Pancreas (tissue), 10 donors: ENCODE results near the gene UBE2D4. TPM values are rescaled to one million over a fixed set of nuclear protein-coding genes. Genes with fewer than 3 reads are reported as not detected.

Experiments
- ATAC-seq, 4 donors: fragments of 200-7000 bp; cut with Tn5 transposase; one replicate each; pipeline versions ENCODE4 v1.8.0 to v1.9.1; 2020; ENCODE audit warnings: mild to moderate bottlenecking in 4 of 4, moderate library complexity in 4 of 4
- DNase-seq, 6 donors: peaks; one replicate each; pipeline ENCODE4 v3.0.0-alpha.2; 2020
- FAIRE-seq: peaks from 2 replicates; lab custom pipeline; 2012; peaks lifted over from hg19 to GRCh38; lab: Jason Lieb, UNC
- H3K27ac ChIP-seq, 4 donors: fragments of 200-600 bp; sonication (generic); 1 replicate in 3 of 4; 2 replicates in 1 of 4; pipeline versions ENCODE4 v1.5.0 to v1.8.0; 2020
- H3K27me3 ChIP-seq, 4 donors: fragments of 200-600 bp; one replicate each; pipeline ENCODE4 v1.8.0; 2021
- H3K36me3 ChIP-seq, 3 donors: fragments of 200-600 bp; sonication (generic) in 1 of 3; one replicate each; pipeline versions ENCODE4 v1.5.0 to v1.8.0; 2020 to 2021
- H3K4me1 ChIP-seq, 3 donors: fragments of 200-600 bp; one replicate each; pipeline ENCODE4 v1.8.0; 2021
- H3K4me3 ChIP-seq, 4 donors: fragments of 200-600 bp; sonication (generic) in 2 of 4; one replicate each; pipeline versions ENCODE4 v1.5.0 to v1.8.0; 2020 to 2021
- H3K9me3 ChIP-seq, 4 donors: fragments of 200-600 bp; one replicate each; pipeline ENCODE4 v1.8.0; 2021
- WGBS, 2 donors: extraction: QIAGEN DNeasy Blood & Tissue Kit; methylation state at CpG; one replicate each; pipeline ENCODE4 v1.1.7; 2013; 5-methylcytosine and 5-hydroxymethylcytosine counted together
- intact Hi-C, 3 donors: fragments of 100-400 bp; cut with DNase I; formaldehyde crosslinking; loops; one replicate each; pipeline versions ENCODE4 v1.11.1 to v1.14.2; 2022
- polyA plus RNA-seq, 2 donors: library from polyadenylated mRNA; stranded (reverse); fragments of 200-250 nt; gene quantifications; one replicate each; pipeline ENCODE4 v1.2.3, GENCODE V29; 2013
- total RNA-seq, 6 donors: library from RNA; stranded (reverse); fragmentation: NEBNext Ultra II Directional in 4 of 6; extraction: Animal tissue kit (Norgen Biotek cat#: 25700) in 4 of 6; gene quantifications; one replicate each; pipeline versions ENCODE4 v1.2.1 to v1.2.4, GENCODE V29; 2021 to 2023
- TF ChIP-seq, protein P1 (sequence below), 4 donors: fragments of 200-600 bp; sonication (generic) in 3 of 4; IDR thresholded peaks; one replicate each; pipeline versions ENCODE4 v1.5.0 to v1.8.0; 2021; ENCODE audit warnings: antibody characterized with exemption in 4 of 4
- donor health status: healthy with polysubstance abuse.
- donor health status: DM: no; HTN: no; CAD: no; lungs with moderate emphysema.
- donor health status: DM: no; HTN: no; CAD: no.
- donor health status: control.
- donor health status: control.
- donor health status: Bipolar disorder and iron deficiency.
- donor health status: DM: yes; HTN: yes; CAD: no.
- donor health status: DM: no; HTN: no; CAD: no.
- donor health status: DM: no; HTN: no; CAD: no.
- donor health status: DM: yes; HTN: yes; CAD: no.

UBE2D4 gene
- total and polyA plus RNA-seq, 8 donors = 12.0 to 19.5 (median 15.8) TPM

DNA sequence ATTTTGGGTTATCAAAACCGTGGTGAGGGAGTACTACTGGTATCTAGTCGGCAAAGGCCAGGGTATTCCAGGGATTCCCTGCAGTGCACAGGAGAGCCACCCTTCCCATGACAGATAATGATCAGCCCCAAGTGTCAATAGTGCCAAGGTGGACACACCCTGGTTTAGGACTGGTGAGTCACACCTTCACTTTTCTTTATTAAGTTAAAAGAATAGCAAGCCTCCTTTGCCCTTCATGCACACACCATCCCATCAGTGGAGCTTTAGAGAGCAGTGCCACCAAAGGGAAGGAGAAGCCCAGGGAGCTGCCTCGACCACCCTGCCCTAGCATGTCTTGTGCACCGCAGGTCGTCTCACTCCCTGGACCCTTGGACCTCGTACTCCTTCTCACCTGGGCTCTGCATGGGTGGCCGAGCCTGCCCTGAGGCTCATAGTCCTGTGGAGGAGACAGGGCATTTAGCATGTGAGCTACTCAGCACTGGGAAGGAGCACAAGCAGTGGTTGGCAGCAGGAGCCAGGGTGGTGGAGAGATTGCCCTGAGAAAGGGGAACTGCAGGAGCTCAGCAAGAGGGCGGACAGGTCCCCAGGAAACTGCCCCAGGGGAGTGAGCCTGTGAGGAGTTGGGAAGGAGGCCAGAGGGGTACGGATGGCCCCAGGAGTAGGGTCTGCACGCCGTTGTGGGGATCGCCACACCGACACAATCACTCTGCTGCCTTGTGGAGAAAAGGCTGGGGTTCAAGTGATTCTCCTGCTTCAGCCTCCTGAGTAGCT, 17.4 kb downstream of the UBE2D4 start:
- Histone ChIP-seq H3K4me3 (no peak overlapping the region), H3K9me3 (no peaks in the 10 kb centered on the region), H3K36me3 (peaks cover 0 to 3% (median 0%) of the 10 kb centered on the region in 3 donors), H3K27me3 (no peaks in the 10 kb centered on the region), H3K4me1 (peaks cover 2 to 26% (median 18%) of the 10 kb centered on the region in 3 donors), H3K27ac (peak overlapping the region in 1 of 4 donors; percentile 22)
- no peak for FAIRE-seq
- peak in 2 of 6 donors; percentile 43 to 53 for DNase-seq
- 75% methylated on average over 13 of the region's 13 CpGs for WGBS, 2 donors
- ATAC-seq = no peak
- intact Hi-C loops = no loop called here
- TF ChIP-seq, protein P1, sequence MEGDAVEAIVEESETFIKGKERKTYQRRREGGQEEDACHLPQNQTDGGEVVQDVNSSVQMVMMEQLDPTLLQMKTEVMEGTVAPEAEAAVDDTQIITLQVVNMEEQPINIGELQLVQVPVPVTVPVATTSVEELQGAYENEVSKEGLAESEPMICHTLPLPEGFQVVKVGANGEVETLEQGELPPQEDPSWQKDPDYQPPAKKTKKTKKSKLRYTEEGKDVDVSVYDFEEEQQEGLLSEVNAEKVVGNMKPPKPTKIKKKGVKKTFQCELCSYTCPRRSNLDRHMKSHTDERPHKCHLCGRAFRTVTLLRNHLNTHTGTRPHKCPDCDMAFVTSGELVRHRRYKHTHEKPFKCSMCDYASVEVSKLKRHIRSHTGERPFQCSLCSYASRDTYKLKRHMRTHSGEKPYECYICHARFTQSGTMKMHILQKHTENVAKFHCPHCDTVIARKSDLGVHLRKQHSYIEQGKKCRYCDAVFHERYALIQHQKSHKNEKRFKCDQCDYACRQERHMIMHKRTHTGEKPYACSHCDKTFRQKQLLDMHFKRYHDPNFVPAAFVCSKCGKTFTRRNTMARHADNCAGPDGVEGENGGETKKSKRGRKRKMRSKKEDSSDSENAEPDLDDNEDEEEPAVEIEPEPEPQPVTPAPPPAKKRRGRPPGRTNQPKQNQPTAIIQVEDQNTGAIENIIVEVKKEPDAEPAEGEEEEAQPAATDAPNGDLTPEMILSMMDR (IDR thresholded peaks at IDR 0.05) = no peak

- intact Hi-C loops = no loop called here
- TF ChIP-seq, protein P1 (IDR thresholded peaks at IDR 0.05) = no peak
- no peak for ATAC-seq
- Histone ChIP-seq H3K4me3 (no peak overlapping the region), H3K9me3 (no peaks in the 10 kb centered on the region), H3K27me3 (no peaks in the 10 kb centered on the region), H3K4me1 (peaks cover 0 to 22% (median 15%) of the 10 kb centered on the region in 3 donors), H3K36me3 (peaks cover 0 to 8% (median 0%) of the 10 kb centered on the region in 3 donors), H3K27ac (no peak overlapping the region)
- no peak for DNase-seq
- WGBS, 2 donors = 93% methylated on average over 4 of the region's 4 CpGs
- FAIRE-seq = no peak
These were observed 18.1 kb downstream of the UBE2D4 start for GRCh38 chr7:43944286-43944685.

GRCh38 chr7:43952028-43952427, 25.8 kb downstream of the UBE2D4 start:
- Histone ChIP-seq H3K9me3 (no peaks in the 10 kb centered on the region), H3K27ac (no peak overlapping the region), H3K27me3 (no peaks in the 10 kb centered on the region), H3K36me3 (peaks cover 0 to 37% (median 6%) of the 10 kb centered on the region in 3 donors), H3K4me3 (no peak overlapping the region), H3K4me1 (no peaks in the 10 kb centered on the region)
- peak in 1 of 6 donors; percentile 9 for DNase-seq
- TF ChIP-seq, protein P1 (IDR thresholded peaks at IDR 0.05) = no peak
- intact Hi-C loops = no loop called here
- 85 to 92% methylated on average over 3 of the region's 3 CpGs for WGBS, 2 donors
- no peak for ATAC-seq
- FAIRE-seq = no peak

GRCh38 chr7:43953071-43953470, 26.8 kb downstream of the UBE2D4 start:
- no peaks in the 10 kb centered on the region for H3K9me3 ChIP-seq
- no peak overlapping the region for H3K4me3 ChIP-seq
- H3K4me1 ChIP-seq = no peaks in the 10 kb centered on the region
- TF ChIP-seq, protein P1 (IDR thresholded peaks at IDR 0.05) = no peak
- FAIRE-seq (no peak), ATAC-seq (no peak), DNase-seq (no peak)
- intact Hi-C loops = no loop called here
- no peaks in the 10 kb centered on the region for H3K27me3 ChIP-seq
- peaks cover 0 to 37% (median 6%) of the 10 kb centered on the region in 3 donors for H3K36me3 ChIP-seq
- no peak overlapping the region for H3K27ac ChIP-seq
- 95 to 97% methylated on average over 5 of the region's 5 CpGs for WGBS, 2 donors
